CD14-positive monocyte (primary cell): Measurements from ENCODE around the gene ERMN. TPM values are rescaled to one million over a fixed set of nuclear protein-coding genes. Genes with fewer than 3 reads are reported as not detected.

ENCODE experiments used
- DNase-seq, 3 donors: peaks; one replicate each; pipeline ENCODE4 v3.0.0-alpha.2; 2011 to 2022
- H2AFZ ChIP-seq: 2 replicates; pipeline ENCODE4 v1.6.0; 2012; ENCODE audit warnings: mild to moderate bottlenecking, low read depth, low read length, inconsistent platforms; ENCODE audit not compliant: insufficient read depth, poor library complexity, severe bottlenecking
- H3K27ac ChIP-seq, 2 donors: 1 replicate in 1 of 2; 2 replicates in 1 of 2; pipeline ENCODE4 v1.5.1; 2012 to 2013; ENCODE audit warnings: low read length in 2 of 2, control low read depth in 1 of 2, inconsistent platforms in 1 of 2, low read depth in 1 of 2, mild to moderate bottlenecking in 1 of 2
- H3K27me3 ChIP-seq, 2 donors: one replicate each; pipeline versions ENCODE4 v1.6.0 to v1.6.1; 2011 to 2013; ENCODE audit warnings: low read length in 2 of 2; ENCODE audit not compliant: control insufficient read depth in 2 of 2, insufficient read depth in 2 of 2
- H3K36me3 ChIP-seq, 2 donors: replicated peaks in 1 of 2; 1 replicate in 1 of 2; 2 replicates in 1 of 2; pipeline versions ENCODE4 v1.5.1 to v1.6.1; 2012 to 2013; ENCODE audit warnings: low read length in 2 of 2, control low read depth in 1 of 2, inconsistent platforms in 1 of 2, mild to moderate bottlenecking in 1 of 2; ENCODE audit not compliant: insufficient read depth in 2 of 2, control insufficient read depth in 1 of 2
- H3K4me1 ChIP-seq, 2 donors: 1 replicate in 1 of 2; 2 replicates in 1 of 2; pipeline versions ENCODE4 v1.5.1 to v1.6.1; 2012 to 2013; ENCODE audit warnings: low read length in 2 of 2, control low read depth in 1 of 2, inconsistent platforms in 1 of 2, mild to moderate bottlenecking in 1 of 2, moderate library complexity in 1 of 2; ENCODE audit not compliant: insufficient read depth in 2 of 2, control insufficient read depth in 1 of 2
- H3K4me2 ChIP-seq: replicated peaks from 2 replicates; pipeline ENCODE3; 2012; ENCODE audit warnings: low read length, moderate library complexity, mild to moderate bottlenecking; ENCODE audit not compliant: poor library complexity, severe bottlenecking; ENCODE audit errors: extremely low read depth
- H3K4me3 ChIP-seq, 3 experiments: fragments of 200-600 bp in 1 of 3; sonication (generic) in 1 of 3; replicated peaks in 1 of 3; 1 replicate in 2 of 3; 2 replicates in 1 of 3; pipeline ENCODE4 v1.5.1; 2011 to 2013; ENCODE audit warnings: low read length in 3 of 3, mild to moderate bottlenecking in 3 of 3, control low read depth in 2 of 3, low read depth in 2 of 3, inconsistent platforms in 1 of 3, moderate library complexity in 1 of 3
- H3K79me2 ChIP-seq: 2 replicates; pipeline ENCODE4 v1.6.0; 2012; ENCODE audit warnings: mild to moderate bottlenecking, control low read depth, inconsistent platforms, low read length, moderate library complexity; ENCODE audit not compliant: insufficient read depth
- H3K9ac ChIP-seq: 2 replicates; pipeline ENCODE4 v1.6.0; 2017; ENCODE audit warnings: low read length, mild to moderate bottlenecking; ENCODE audit not compliant: insufficient read depth, poor library complexity, severe bottlenecking
- H3K9me3 ChIP-seq, 2 donors: replicated peaks in 1 of 2; 1 replicate in 1 of 2; 2 replicates in 1 of 2; pipeline versions ENCODE4 v1.5.1 to v1.6.1; 2012 to 2013; ENCODE audit warnings: low read length in 2 of 2, control low read depth in 1 of 2; ENCODE audit not compliant: control insufficient read depth in 1 of 2, insufficient read depth in 1 of 2
- H4K20me1 ChIP-seq: 2 replicates; pipeline ENCODE4 v1.6.0; 2012; ENCODE audit warnings: mild to moderate bottlenecking, low read length, control low read depth, moderate library complexity; ENCODE audit not compliant: insufficient read depth
- H3K27ac Mint-ChIP-seq, 7 donors: one replicate each; pipeline ENCODE4 v1.8.0; 2020; ENCODE audit warnings: mild to moderate bottlenecking in 7 of 7, mixed read lengths in 7 of 7, moderate library complexity in 6 of 7, inconsistent platforms in 2 of 7
- H3K27me3 Mint-ChIP-seq, 3 donors: one replicate each; pipeline ENCODE4 v1.8.0; 2021 to 2022; ENCODE audit warnings: low read depth in 3 of 3, mild to moderate bottlenecking in 3 of 3, mixed read lengths in 3 of 3, moderate library complexity in 3 of 3, inconsistent platforms in 1 of 3
- H3K36me3 Mint-ChIP-seq, 2 donors: one replicate each; pipeline ENCODE4 v1.8.0; 2020; ENCODE audit warnings: mixed read lengths in 2 of 2, inconsistent platforms in 1 of 2, mild to moderate bottlenecking in 1 of 2
- H3K4me1 Mint-ChIP-seq: one replicate; pipeline ENCODE4 v1.8.0; 2020; ENCODE audit warnings: mild to moderate bottlenecking, mixed read lengths
- H3K4me3 Mint-ChIP-seq, 2 donors: one replicate each; pipeline ENCODE4 v1.8.0; 2020; ENCODE audit warnings: mild to moderate bottlenecking in 2 of 2, mixed read lengths in 2 of 2, moderate library complexity in 1 of 2
- H3K9me3 Mint-ChIP-seq, 7 donors: one replicate each; pipeline ENCODE4 v1.8.0; 2020 to 2022; ENCODE audit warnings: mixed read lengths in 7 of 7, mild to moderate bottlenecking in 6 of 7, moderate library complexity in 6 of 7, inconsistent platforms in 2 of 7
- WGBS: methylation state at CpG from one replicate; pipeline ENCODE4 v1.1.5; 2013; ENCODE audit warnings: missing lambda C conversion rate; ENCODE audit not compliant: insufficient coverage; 5-methylcytosine and 5-hydroxymethylcytosine counted together
- intact Hi-C, 2 donors: fragments of 100-400 bp; cut with micrococcal nuclease; formaldehyde crosslinking; loops; one replicate each; pipeline versions ENCODE4 v1.15.0 to v1.15.1; 2023
- polyA plus RNA-seq, 3 donors: library from polyadenylated mRNA; depleted of rRNA in 1 of 3; unstranded in 2 of 3; stranded (reverse) in 1 of 3; fragments of 300-500 nt in 2 of 3; fragments of >200 nt in 1 of 3; fragmentation: Illumina TruSeq in 2 of 3; gene quantifications; 1 replicate in 2 of 3; 2 replicates in 1 of 3; pipeline ENCODE4 v1.2.3, GENCODE V29; 2012 to 2021
- TF ChIP-seq, protein P1 (sequence below): fragments of 200-600 bp; IDR thresholded peaks from one replicate; pipeline ENCODE4 v1.8.0; 2022; ENCODE audit warnings: antibody characterized with exemption, mild to moderate bottlenecking

ERMN gene
- polyA plus RNA-seq, 3 donors: 0.19 to 3.9 TPM; not detected in 1

DNA sequence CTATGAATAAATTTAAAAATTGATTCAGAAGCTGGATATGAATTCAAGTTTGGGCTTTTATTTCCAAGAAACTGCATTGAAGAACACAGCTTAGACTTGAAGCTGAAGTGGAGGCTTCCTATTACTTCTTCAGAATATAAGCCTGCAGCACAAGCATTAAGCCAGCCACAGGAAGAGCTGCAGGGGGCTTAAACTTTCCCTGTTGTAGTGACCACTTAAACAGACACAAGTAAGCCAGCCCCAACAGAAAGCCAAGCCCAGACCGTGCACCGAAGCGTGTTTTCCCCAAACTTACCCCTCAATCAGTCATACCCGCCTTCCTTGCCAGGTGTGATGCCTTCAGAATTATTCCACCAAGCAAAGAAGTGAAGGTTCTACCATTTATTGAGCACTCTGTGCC lies 28.7 kb downstream of the ERMN start:
- intact Hi-C loops: no loop called here
- TF ChIP-seq, protein P1, sequence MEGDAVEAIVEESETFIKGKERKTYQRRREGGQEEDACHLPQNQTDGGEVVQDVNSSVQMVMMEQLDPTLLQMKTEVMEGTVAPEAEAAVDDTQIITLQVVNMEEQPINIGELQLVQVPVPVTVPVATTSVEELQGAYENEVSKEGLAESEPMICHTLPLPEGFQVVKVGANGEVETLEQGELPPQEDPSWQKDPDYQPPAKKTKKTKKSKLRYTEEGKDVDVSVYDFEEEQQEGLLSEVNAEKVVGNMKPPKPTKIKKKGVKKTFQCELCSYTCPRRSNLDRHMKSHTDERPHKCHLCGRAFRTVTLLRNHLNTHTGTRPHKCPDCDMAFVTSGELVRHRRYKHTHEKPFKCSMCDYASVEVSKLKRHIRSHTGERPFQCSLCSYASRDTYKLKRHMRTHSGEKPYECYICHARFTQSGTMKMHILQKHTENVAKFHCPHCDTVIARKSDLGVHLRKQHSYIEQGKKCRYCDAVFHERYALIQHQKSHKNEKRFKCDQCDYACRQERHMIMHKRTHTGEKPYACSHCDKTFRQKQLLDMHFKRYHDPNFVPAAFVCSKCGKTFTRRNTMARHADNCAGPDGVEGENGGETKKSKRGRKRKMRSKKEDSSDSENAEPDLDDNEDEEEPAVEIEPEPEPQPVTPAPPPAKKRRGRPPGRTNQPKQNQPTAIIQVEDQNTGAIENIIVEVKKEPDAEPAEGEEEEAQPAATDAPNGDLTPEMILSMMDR: no peak
- Histone ChIP-seq H3K9me3 (no peaks in the 10 kb centered on the region), H3K27ac (no peak overlapping the region), H3K9ac (no peak overlapping the region), H2AFZ (no peak overlapping the region), H3K79me2 (no peaks in the 10 kb centered on the region), H3K27me3 (no peaks in the 10 kb centered on the region), H3K4me3 (no peak overlapping the region), H3K36me3 (no peaks in the 10 kb centered on the region), H4K20me1 (no peaks in the 10 kb centered on the region), H3K4me1 (no peaks in the 10 kb centered on the region), H3K4me2 (no peak overlapping the region)
- Mint-ChIP-seq H3K36me3 (no peaks in the 10 kb centered on the region), H3K27me3 (peaks cover 1 to 4% (median 2%) of the 10 kb centered on the region in 3 donors), H3K4me3 (no peak overlapping the region), H3K9me3 (no peaks in the 10 kb centered on the region), H3K4me1 (no peaks in the 10 kb centered on the region), H3K27ac (no peak overlapping the region)
- WGBS: 100% methylated on average over 1 of the region's 4 CpGs
- no peak for DNase-seq

DNA sequence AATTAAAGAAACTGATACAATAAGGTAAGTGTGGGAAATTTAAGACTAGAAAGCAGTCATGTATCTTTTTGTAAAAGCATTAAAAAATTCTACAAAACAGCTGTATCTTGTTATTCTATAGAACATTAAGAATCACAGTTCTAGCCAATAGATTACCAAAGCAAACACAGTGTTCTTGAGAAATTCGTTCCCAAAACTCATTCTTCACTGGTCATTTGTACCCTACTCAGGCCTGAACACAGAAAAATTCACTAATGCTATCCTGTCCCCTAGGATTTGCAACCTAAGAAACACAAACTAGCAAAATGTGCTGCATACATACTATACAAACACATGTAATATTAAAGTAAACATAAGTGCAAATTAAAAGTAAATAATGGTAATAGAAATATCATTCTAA lies 29.1 kb downstream of the ERMN start:
- WGBS: 80% methylated on average over 1 of the region's 1 CpG
- no peaks in the 10 kb centered on the region for H3K4me1 Mint-ChIP-seq
- Histone ChIP-seq H3K27ac (no peak overlapping the region), H3K79me2 (no peaks in the 10 kb centered on the region), H3K36me3 (no peaks in the 10 kb centered on the region), H2AFZ (no peak overlapping the region), H3K4me1 (no peaks in the 10 kb centered on the region), H3K9ac (no peak overlapping the region), H4K20me1 (no peaks in the 10 kb centered on the region), H3K9me3 (no peaks in the 10 kb centered on the region), H3K4me3 (no peak overlapping the region), H3K27me3 (no peaks in the 10 kb centered on the region), H3K4me2 (no peak overlapping the region)
- peaks cover 1 to 4% (median 2%) of the 10 kb centered on the region in 3 donors for H3K27me3 Mint-ChIP-seq
- TF ChIP-seq, protein P1: no peak
- no peaks in the 10 kb centered on the region for H3K36me3 Mint-ChIP-seq
- no peak overlapping the region for H3K4me3 Mint-ChIP-seq
- H3K9me3 Mint-ChIP-seq: no peaks in the 10 kb centered on the region
- DNase-seq: no peak
- H3K27ac Mint-ChIP-seq: no peak overlapping the region
- intact Hi-C loops: no loop called here
